ENCODE results near the gene SEZ6. TPM values are rescaled to one million over a fixed set of nuclear protein-coding genes. Genes with fewer than 3 reads are reported as not detected.
A peak's percentile ranks its signal among the peaks of the same experiment; 100 is the strongest.

Gene SEZ6
- total and polyA plus RNA-seq, 10 of the 15 experiments (the other 5 are each of a cell fraction or from before 2014, with no cell fraction given): 0.05 to 0.87 (median 0.17) TPM; not detected in 4

DNA sequence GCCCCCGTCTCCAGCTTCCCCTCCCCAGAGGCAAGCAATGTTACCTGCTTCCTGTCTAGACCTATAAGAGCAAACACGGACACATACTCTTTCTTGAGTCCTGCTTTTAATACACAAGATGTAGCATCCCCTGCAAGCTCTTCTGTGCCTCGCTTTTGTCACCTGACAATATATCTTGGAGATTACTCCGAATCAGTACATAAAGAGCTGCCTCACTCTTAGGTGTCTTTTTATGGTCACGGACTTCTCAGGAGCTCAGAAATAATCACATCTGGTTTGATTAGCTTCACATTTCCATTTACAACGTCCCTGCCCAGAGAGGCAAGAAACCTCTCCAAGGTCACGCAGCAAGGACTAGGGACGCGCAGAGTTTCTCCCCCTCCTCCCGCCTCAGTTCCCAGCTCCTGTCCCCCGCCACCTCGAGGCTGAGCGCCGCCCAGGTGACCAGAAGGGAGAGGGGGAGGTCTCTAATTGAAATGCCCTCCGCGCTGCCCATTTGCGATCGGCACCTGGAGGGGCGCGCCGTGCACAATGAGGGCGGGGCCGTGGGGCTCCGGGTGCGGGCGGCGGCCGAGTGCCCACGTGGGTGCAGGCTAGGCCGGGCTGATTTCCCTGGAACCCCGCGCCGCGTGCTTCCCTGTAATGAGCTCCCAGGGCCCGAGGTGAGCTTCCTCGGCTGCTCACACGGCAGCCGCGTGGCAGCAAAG lies 13.8 kb upstream of the SEZ6 start:
- POLR2A ChIA-PET: interaction anchor here (0.6 to 1.7 kb wide), 2 partner anchors 11 to 40 kb away, joined by 3 read pairs; no protein-coding TSS in a partner anchor
- FAIRE-seq (no peak), DNase-seq (ENCODE audit: low read depth, low spot score) (no peak), ATAC-seq (peak; percentile 40)
- no peak overlapping the region for H3K27ac ChIP-seq (ENCODE audit: control insufficient read depth, insufficient read depth)
- H3K79me2 ChIP-seq (ENCODE audit: control insufficient read depth, insufficient read depth, low read length): no peaks in the 10 kb centered on the region
- SMC1A ChIA-PET (ENCODE audit: uncharacterized antibody, unreplicated experiment): interaction anchor here (0.6 to 1.4 kb wide), 3 partner anchors 11 to 105 kb away, joined by 3 to 4 read pairs (median 4); no protein-coding TSS in a partner anchor
- H3K4me3 ChIP-seq: no peak overlapping the region
- H2AFZ ChIP-seq (ENCODE audit: control insufficient read depth, low read depth, low read length): no peak overlapping the region
- in situ Hi-C loops (cut with MboI): no loop called here
- H3K4me1 ChIP-seq (ENCODE audit: control insufficient read depth, insufficient read depth, low read length): no peaks in the 10 kb centered on the region
- no peaks in the 10 kb centered on the region for H3K9me3 ChIP-seq (replicated peaks; ENCODE audit: control insufficient read depth, insufficient read depth, low read length)
- CTCF ChIA-PET: interaction anchor here (0.7 to 2.0 kb wide), 2 partner anchors 54 to 96 kb away, joined by 3 to 13 read pairs; no protein-coding TSS in a partner anchor
- TF ChIP-seq MTA3 (IDR thresholded peaks at IDR 0.05; ENCODE audit: borderline replicate concordance, low read length): no peak
- no peak for TF ChIP-seq FOXM1 (IDR thresholded peaks at IDR 0.05; ENCODE audit: low read depth, low read length)
- no peak for TF ChIP-seq TCF7 (IDR thresholded peaks at IDR 0.05; ENCODE audit: borderline replicate concordance)
- no peak for TF ChIP-seq NFXL1 (IDR thresholded peaks at IDR 0.05; ENCODE audit: borderline replicate concordance)
- TF ChIP-seq, protein P1, sequence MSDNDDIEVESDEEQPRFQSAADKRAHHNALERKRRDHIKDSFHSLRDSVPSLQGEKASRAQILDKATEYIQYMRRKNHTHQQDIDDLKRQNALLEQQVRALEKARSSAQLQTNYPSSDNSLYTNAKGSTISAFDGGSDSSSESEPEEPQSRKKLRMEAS (IDR thresholded peaks at IDR 0.05; ENCODE audit: low read depth, low read length): no peak
- TF ChIP-seq TBL1XR1 (IDR thresholded peaks at IDR 0.05; ENCODE audit: low read depth, low read length): no peak
- TF ChIP-seq RUNX3 (IDR thresholded peaks at IDR 0.05; ENCODE audit: low read length): no peak
- no peak for TF ChIP-seq SMAD5 (IDR thresholded peaks at IDR 0.05; ENCODE audit: low read depth)
- no peak for TF ChIP-seq MXI1 (IDR thresholded peaks at IDR 0.05; ENCODE audit: low read depth, low read length)
- no peak for TF ChIP-seq SPI1 (IDR thresholded peaks at IDR 0.05; ENCODE audit: borderline replicate concordance, insufficient read depth, low read depth, low read length)
- TF ChIP-seq ASH2L (IDR thresholded peaks at IDR 0.05; ENCODE audit: borderline replicate concordance, low read depth): no peak
- RAD21 ChIA-PET (ENCODE audit: unreplicated experiment): interaction anchor here (1.4 kb wide), 1 partner anchor 54 kb away, joined by 8 read pairs; no protein-coding TSS in a partner anchor
- H3K9ac ChIP-seq (ENCODE audit: control insufficient read depth, insufficient read depth, low read length): no peak overlapping the region
- H3K27me3 ChIP-seq (replicated peaks in 1 of 2; ENCODE audit: control insufficient read depth in 2 of 2, insufficient read depth in 2 of 2, low read length in 1 of 2): peaks cover 2 to 6% of the 10 kb centered on the region in 2 experiments
- 24% methylated on average over 29 of the region's 39 CpGs for WGBS (ENCODE audit: insufficient coverage, insufficient replicate concordance, low lambda C conversion rate, missing lambda C conversion rate)
- no peaks in the 10 kb centered on the region for H3K36me3 ChIP-seq (ENCODE audit: control insufficient read depth in 2 of 2, insufficient read depth in 2 of 2, low read length in 1 of 2)
- H4K20me1 ChIP-seq (ENCODE audit: control insufficient read depth, insufficient read depth): no peaks in the 10 kb centered on the region
- intact Hi-C loops (cut with micrococcal nuclease; ENCODE audit: unreplicated experiment): loop anchor here (5.0 kb wide), 1 partner anchor 47 kb away; no protein-coding TSS in a partner anchor
- H3K4me2 ChIP-seq (ENCODE audit: control insufficient read depth, insufficient read depth): no peak overlapping the region; the same call in 1 of the 2 replicates
- BruUV-seq (replicated peaks): no TSS peak

Measured in GM12878 (cell line).